ENCODE results near the gene WNK2.

DNA sequence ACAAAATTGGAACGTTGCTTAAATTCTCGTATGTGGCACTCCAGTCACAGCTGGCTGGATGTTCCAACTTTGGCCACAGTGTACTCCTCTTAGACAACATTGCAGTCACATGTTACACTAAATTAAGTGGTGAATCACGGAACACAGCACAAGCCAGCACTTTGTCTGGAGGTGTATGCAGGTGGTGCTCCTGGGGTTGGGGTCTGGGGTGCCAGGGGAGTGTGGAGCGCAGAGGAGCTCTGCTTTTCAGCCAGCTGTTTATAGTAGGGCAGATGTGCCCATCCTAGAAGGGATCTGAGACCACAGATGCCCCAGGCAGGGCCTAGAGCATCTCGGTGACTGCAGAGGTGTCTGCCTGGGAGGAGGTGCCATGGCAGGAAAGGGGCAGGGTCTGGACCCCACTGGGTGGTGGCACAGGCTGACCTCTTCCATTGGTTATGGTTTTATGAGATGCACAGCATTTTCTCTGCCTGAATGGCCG, 82.6 kb downstream of the WNK2 start:
- TF ChIP-seq, protein P1, sequence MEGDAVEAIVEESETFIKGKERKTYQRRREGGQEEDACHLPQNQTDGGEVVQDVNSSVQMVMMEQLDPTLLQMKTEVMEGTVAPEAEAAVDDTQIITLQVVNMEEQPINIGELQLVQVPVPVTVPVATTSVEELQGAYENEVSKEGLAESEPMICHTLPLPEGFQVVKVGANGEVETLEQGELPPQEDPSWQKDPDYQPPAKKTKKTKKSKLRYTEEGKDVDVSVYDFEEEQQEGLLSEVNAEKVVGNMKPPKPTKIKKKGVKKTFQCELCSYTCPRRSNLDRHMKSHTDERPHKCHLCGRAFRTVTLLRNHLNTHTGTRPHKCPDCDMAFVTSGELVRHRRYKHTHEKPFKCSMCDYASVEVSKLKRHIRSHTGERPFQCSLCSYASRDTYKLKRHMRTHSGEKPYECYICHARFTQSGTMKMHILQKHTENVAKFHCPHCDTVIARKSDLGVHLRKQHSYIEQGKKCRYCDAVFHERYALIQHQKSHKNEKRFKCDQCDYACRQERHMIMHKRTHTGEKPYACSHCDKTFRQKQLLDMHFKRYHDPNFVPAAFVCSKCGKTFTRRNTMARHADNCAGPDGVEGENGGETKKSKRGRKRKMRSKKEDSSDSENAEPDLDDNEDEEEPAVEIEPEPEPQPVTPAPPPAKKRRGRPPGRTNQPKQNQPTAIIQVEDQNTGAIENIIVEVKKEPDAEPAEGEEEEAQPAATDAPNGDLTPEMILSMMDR (conservative IDR thresholded peaks at IDR 0.05 in 1 of 2, IDR thresholded peaks at IDR 0.05 in 1 of 2; ENCODE audit: extremely low read depth in 1 of 2, insufficient read depth in 1 of 2, low read depth in 1 of 2, low read length in 2 of 2), result no peak
- no peak for TF ChIP-seq EZH2 (IDR thresholded peaks at IDR 0.05; ENCODE audit: borderline replicate concordance, low read length)

Data from mammary epithelial cell (primary cell).